ENCODE results near the gene NMNAT1. TPM values are rescaled to one million over a fixed set of nuclear protein-coding genes. Genes with fewer than 3 reads are reported as not detected.
A peak's percentile ranks its signal among the peaks of the same experiment; 100 is the strongest.

Gene NMNAT1
- total and polyA plus RNA-seq, 2 of the 8 experiments (the other 6 are each of a cell fraction or from before 2014, with no cell fraction given), result 2.0 to 2.5 TPM

GRCh38 chr1:9929431-9930385, 13.6 kb upstream of the NMNAT1 start (continued):
- TF ChIP-seq E2F6 (IDR thresholded peaks at IDR 0.05) (no peak), SIX5 (IDR thresholded peaks at IDR 0.05; ENCODE audit: low read depth, low read length) (no peak), SAP30 (IDR thresholded peaks at IDR 0.05; ENCODE audit: insufficient read depth, insufficient replicate concordance, low read length) (no peak), TEAD4 (IDR thresholded peaks at IDR 0.05; ENCODE audit: low read depth, low read length) (no peak), BACH1 (IDR thresholded peaks at IDR 0.05; ENCODE audit: low read length) (no peak), KDM5A (IDR thresholded peaks at IDR 0.05; ENCODE audit: low read length) (no peak), RAD21 (IDR thresholded peaks at IDR 0.05 in 1 of 2, conservative IDR thresholded peaks at IDR 0.05 in 1 of 2; ENCODE audit: low read depth in 2 of 2, low read length in 2 of 2) (no peak), MAX (IDR thresholded peaks at IDR 0.05) (no peak), TAF1 (IDR thresholded peaks at IDR 0.05; ENCODE audit: low read depth, low read length) (no peak), RFX5 (IDR thresholded peaks at IDR 0.05; ENCODE audit: borderline replicate concordance, low read depth, low read length) (no peak), TCF12 (IDR thresholded peaks at IDR 0.05; ENCODE audit: low read depth, low read length) (peak; percentile 36; the same call in 1 of the 2 replicates), HDAC2 (IDR thresholded peaks at IDR 0.05; ENCODE audit: borderline replicate concordance in 1 of 2, low read depth in 2 of 2, low read length in 2 of 2) (peak in 1 of 2 experiments; percentile 80; a peak in 1 of 4 replicates), RXRA (IDR thresholded peaks at IDR 0.05; ENCODE audit: insufficient read depth, low read depth, low read length) (no peak), SIN3A (conservative IDR thresholded peaks at IDR 0.05 in 1 of 2, IDR thresholded peaks at IDR 0.05 in 1 of 2; ENCODE audit: low read depth in 1 of 2, low read length in 2 of 2) (peak in 1 of 2 experiments; percentile 81; a peak in 1 of 4 replicates), KDM4A (IDR thresholded peaks at IDR 0.05; ENCODE audit: low read depth, low read length, severe bottlenecking) (no peak), CBX5 (IDR thresholded peaks at IDR 0.05; ENCODE audit: low read depth, low read length) (no peak), EGR1 (IDR thresholded peaks at IDR 0.05; ENCODE audit: borderline replicate concordance, low read depth, low read length) (no peak), CHD2 (IDR thresholded peaks at IDR 0.05; ENCODE audit: low read length) (no peak), RNF2 (IDR thresholded peaks at IDR 0.05; ENCODE audit: borderline replicate concordance, low read depth, low read length, missing control alignments, poor library complexity, severe bottlenecking) (no peak), CTBP2 (IDR thresholded peaks at IDR 0.05; ENCODE audit: borderline replicate concordance, insufficient read depth, insufficient read length, low read length) (peak; percentile 60), SUZ12 (IDR thresholded peaks at IDR 0.05; ENCODE audit: low read length) (no peak)

All from H1 (cell line).